Measurements from ENCODE around the gene SCN1B. TPM values are rescaled to one million over a fixed set of nuclear protein-coding genes. Genes with fewer than 3 reads are reported as not detected.
"Not testable (repeated sequence)": the region's sequence is repeated elsewhere in the genome, so short reads cannot be mapped to it uniquely, and the experiment has no call there.

SCN1B gene
- total RNA-seq, 4 donors from 2014 or later: 194 to 469 (median 289) TPM

GRCh38 chr19:35004517-35005255 is 25.6 kb upstream of the SCN1B start:
- H3K36me3 ChIP-seq: peaks cover 0 to 7% of the 10 kb centered on the region in 2 donors
- no peaks in the 10 kb centered on the region for H3K9me3 ChIP-seq
- intact Hi-C loops (cut with DNase I; ENCODE audit: low total_unique reads) (no loop called here), in situ Hi-C loops (cut with MboI; ENCODE audit: low sequenced_read_pairs in 4 of 4) (no loop called here)
- H3K4me1 ChIP-seq: peaks cover 19 to 21% of the 10 kb centered on the region in 2 donors
- no peak overlapping the region for H3K27ac ChIP-seq
- no peaks in the 10 kb centered on the region for H3K27me3 ChIP-seq
- TF ChIP-seq POLR2A (IDR thresholded peaks at IDR 0.05): no peak
- no peak for TF ChIP-seq CTCF (IDR thresholded peaks at IDR 0.05 in 4 of 5, conservative IDR thresholded peaks at IDR 0.05 in 1 of 5)
- no peak overlapping the region for H3K4me3 ChIP-seq
- DNase-seq (no peak), ATAC-seq (no peak)

- Histone ChIP-seq H3K4me3 (no peak overlapping the region), H3K9me3 (no peaks in the 10 kb centered on the region), H3K27ac (peak overlapping the region in 2 of 4 donors; percentile 4 to 28), H3K4me1 (peaks cover 19 to 21% of the 10 kb centered on the region in 2 donors), H3K27me3 (no peaks in the 10 kb centered on the region), H3K36me3 (peaks cover 0 to 14% of the 10 kb centered on the region in 2 donors)
- TF ChIP-seq CTCF (IDR thresholded peaks at IDR 0.05 in 4 of 5, conservative IDR thresholded peaks at IDR 0.05 in 1 of 5): no peak
- no peak for TF ChIP-seq POLR2A (IDR thresholded peaks at IDR 0.05)
- in situ Hi-C loops (cut with MboI; ENCODE audit: low sequenced_read_pairs in 4 of 4): no loop called here
- DNase-seq (no peak), ATAC-seq (no peak)
- intact Hi-C loops (cut with DNase I; ENCODE audit: low total_unique reads): no loop called here
These were observed 24.9 kb upstream of the SCN1B start for GRCh38 chr19:35005256-35005977.

- in situ Hi-C loops (cut with MboI; ENCODE audit: low sequenced_read_pairs in 4 of 4); H3K27me3 ChIP-seq; DNase-seq; intact Hi-C loops (cut with DNase I; ENCODE audit: low total_unique reads); H3K4me3 ChIP-seq; ATAC-seq; H3K9me3 ChIP-seq: not testable (repeated sequence)
- Histone ChIP-seq H3K36me3 (peaks cover 0 to 18% of the 10 kb centered on the region in 2 donors), H3K4me1 (peaks cover 17 to 19% of the 10 kb centered on the region in 2 donors), H3K27ac (peak overlapping the region in 2 of 4 donors; percentile 4 to 28)
These were observed 24.3 kb upstream of the SCN1B start for GRCh38 chr19:35006007-35006341.

GRCh38 chr19:35006342-35006998 is 23.8 kb upstream of the SCN1B start:
- no peaks in the 10 kb centered on the region for H3K9me3 ChIP-seq
- in situ Hi-C loops (cut with MboI; ENCODE audit: low sequenced_read_pairs in 4 of 4) (no loop called here), intact Hi-C loops (cut with DNase I; ENCODE audit: low total_unique reads) (no loop called here)
- ATAC-seq (no peak), DNase-seq (no peak)
- peaks cover 0 to 18% of the 10 kb centered on the region in 2 donors for H3K36me3 ChIP-seq
- TF ChIP-seq POLR2A (IDR thresholded peaks at IDR 0.05) (no peak), CTCF (IDR thresholded peaks at IDR 0.05 in 4 of 5, conservative IDR thresholded peaks at IDR 0.05 in 1 of 5) (no peak)
- H3K27ac ChIP-seq: peak overlapping the region in 1 of 4 donors; percentile 28
- H3K4me1 ChIP-seq: peaks cover 12 to 14% of the 10 kb centered on the region in 2 donors
- no peaks in the 10 kb centered on the region for H3K27me3 ChIP-seq
- no peak overlapping the region for H3K4me3 ChIP-seq

- DNase-seq (no peak), ATAC-seq (no peak)
- H3K9me3 ChIP-seq: no peaks in the 10 kb centered on the region
- TF ChIP-seq POLR2A (IDR thresholded peaks at IDR 0.05) (no peak), CTCF (IDR thresholded peaks at IDR 0.05 in 4 of 5, conservative IDR thresholded peaks at IDR 0.05 in 1 of 5) (no peak)
- peaks cover 0 to 18% of the 10 kb centered on the region in 2 donors for H3K36me3 ChIP-seq
- in situ Hi-C loops (cut with MboI; ENCODE audit: low sequenced_read_pairs in 4 of 4): no loop called here
- H3K27ac ChIP-seq: no peak overlapping the region
- H3K4me1 ChIP-seq: peaks cover 8 to 16% of the 10 kb centered on the region in 2 donors
- no peak overlapping the region for H3K4me3 ChIP-seq
- H3K27me3 ChIP-seq: no peaks in the 10 kb centered on the region
- intact Hi-C loops (cut with DNase I; ENCODE audit: low total_unique reads): no loop called here
These were observed 23.3 kb upstream of the SCN1B start for GRCh38 chr19:35006999-35007365.

- H3K4me3 ChIP-seq; in situ Hi-C loops (cut with MboI; ENCODE audit: low sequenced_read_pairs in 4 of 4); H3K27me3 ChIP-seq; H3K9me3 ChIP-seq; DNase-seq; ATAC-seq; intact Hi-C loops (cut with DNase I; ENCODE audit: low total_unique reads): not testable (repeated sequence)
- Histone ChIP-seq H3K4me1 (peaks cover 8 to 21% of the 10 kb centered on the region in 2 donors), H3K36me3 (peaks cover 0 to 18% of the 10 kb centered on the region in 2 donors), H3K27ac (peak overlapping the region in 1 of 4 donors; percentile 47)
These were observed 22.8 kb upstream of the SCN1B start for GRCh38 chr19:35007427-35007826.
